GM19239 (cell line): ENCODE measurements around the gene BPGM.

Source experiments
- DNase-seq: peaks from one replicate; pipeline ENCODE4 v3.0.0; 2011; ENCODE audit warnings: low spot score; ENCODE audit not compliant: insufficient read length
- FAIRE-seq: peaks from 2 replicates; lab custom pipeline; 2011; peaks lifted over from hg19 to GRCh38; lab: Jason Lieb, UNC

Gene BPGM

DNA sequence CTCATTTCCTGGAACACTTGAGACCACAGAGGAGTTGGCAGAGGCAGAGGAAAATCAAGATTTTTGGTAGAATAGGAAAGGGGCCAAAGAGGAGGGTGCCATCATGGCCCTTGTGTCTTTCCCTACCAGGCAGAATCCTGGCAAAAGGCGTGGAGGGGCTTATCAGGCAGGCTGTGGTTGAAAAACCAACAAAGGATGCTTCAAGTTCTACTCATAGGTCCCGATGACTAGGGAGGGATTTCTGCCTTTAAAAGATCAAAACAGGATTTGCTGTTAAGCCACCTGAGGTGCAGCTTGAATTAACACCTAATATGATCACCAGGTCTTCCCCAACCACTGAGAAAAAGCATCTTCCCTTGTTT, 45.7 kb downstream of the BPGM start:
- FAIRE-seq (no peak), DNase-seq (no peak)

DNA sequence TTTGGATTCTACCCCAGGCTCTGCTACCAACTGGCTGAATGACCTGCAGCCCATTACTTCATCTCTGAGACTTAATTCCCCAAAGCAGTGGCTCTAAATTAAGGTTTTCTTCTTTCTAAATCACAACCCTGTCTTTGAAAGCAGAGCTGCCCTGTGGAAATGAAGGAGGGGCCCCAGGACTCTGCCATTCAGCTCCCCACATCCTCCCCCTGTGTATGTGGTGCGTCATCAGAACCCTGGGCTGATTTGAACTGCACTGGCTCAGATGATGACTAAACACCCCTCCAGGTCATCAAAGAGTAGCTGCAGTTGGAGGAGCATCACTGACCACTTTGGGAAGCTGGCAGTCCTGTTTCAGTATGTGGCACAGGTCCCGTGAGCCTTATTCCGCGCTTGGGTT, 46.6 kb downstream of the BPGM start:
- no peak for FAIRE-seq
- DNase-seq, result no peak

- DNase-seq, result no peak
- FAIRE-seq, result no peak
Observed at GRCh38 chr7:134694299-134694698, 47.6 kb downstream of the BPGM start.

GRCh38 chr7:134694767-134695166, 48.1 kb downstream of the BPGM start:
- FAIRE-seq, result no peak
- DNase-seq, result no peak

GRCh38 chr7:134695321-134695860, 48.7 kb downstream of the BPGM start:
- no peak for FAIRE-seq
- DNase-seq, result no peak

- no peak for DNase-seq
- no peak for FAIRE-seq
Observed at GRCh38 chr7:134696261-134696660, 49.6 kb downstream of the BPGM start.

- no peak for FAIRE-seq
- no peak for DNase-seq
Observed at GRCh38 chr7:134697205-134697886, 50.7 kb downstream of the BPGM start.

- no peak for FAIRE-seq
- DNase-seq, result no peak
Observed at GRCh38 chr7:134698481-134698880, 51.8 kb downstream of the BPGM start.

DNA sequence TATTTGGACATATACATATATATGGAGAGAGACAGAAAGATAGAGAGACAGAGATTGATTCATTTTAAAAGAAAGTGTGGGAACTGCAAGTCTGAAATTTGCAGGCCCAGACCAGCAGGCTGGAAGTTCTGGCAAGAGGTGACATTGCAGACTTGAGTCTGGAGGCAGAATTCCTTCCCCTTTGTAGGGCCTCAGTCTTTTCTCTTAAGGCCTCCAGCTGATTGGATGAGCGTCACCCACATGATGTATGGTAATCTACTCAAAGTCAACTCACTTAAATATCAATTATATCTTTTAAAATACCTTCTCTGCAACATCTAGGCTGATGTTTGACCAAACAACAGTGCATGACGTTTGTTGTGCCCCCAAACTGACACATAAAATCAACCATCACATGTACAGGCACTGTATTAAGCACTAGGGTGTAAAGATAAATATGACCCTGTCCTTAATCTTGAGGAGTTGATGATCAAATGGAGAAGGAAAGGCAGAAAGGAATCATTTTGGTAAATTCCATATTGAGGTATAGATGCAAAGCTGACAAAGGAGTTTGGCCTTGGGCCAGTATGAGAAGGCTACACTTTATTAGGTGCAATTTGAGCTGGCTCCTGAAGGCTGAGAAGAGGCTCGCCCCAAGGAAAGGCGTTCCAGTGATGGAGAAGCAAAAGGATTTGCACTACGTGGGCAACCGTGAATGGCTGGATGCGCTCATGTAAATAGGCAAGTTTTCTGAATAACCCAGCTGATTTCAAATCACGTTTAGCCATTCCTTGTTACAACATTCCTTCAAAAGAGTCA, 52.6 kb downstream of the BPGM start:
- DNase-seq (no peak), FAIRE-seq (no peak)

DNA sequence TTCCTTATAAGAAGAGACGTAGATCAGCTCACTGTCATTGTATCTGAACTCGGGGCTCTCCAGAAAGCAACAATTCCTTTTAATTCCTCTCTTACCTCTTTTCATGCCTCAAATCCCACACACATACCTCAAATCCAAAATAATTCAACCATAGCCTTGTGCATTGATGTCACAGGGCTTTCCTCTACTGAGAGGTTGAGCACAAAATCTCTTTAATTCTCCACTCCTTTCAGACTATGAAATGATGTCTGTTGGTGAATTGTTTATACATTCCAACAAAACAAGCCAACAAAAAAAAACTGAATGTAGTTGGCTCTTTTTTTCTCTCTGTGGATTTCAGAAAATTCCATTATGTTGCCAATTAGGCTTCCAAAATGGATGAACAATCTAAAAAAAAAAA, 53.2 kb downstream of the BPGM start:
- FAIRE-seq (no peak), DNase-seq (no peak)

DNA sequence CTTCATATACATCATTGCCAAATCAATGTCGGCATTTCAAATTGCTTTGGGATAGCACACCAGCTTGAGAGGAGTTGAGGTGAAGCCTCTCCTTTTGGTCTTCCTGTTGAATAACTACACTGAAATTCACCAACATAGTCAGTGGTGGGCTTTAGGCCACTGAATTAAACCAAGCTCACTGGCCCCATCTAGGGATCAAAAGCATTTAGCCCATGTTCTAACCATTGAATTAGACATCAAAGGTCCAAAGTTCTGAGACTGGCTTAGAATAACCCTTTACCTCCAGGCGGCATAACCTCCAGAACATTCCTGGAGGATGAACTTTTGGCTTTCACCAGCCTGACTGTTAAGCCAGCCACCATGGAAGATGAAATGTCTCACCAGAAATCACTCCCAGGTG, 54.6 kb downstream of the BPGM start:
- DNase-seq, result no peak
- FAIRE-seq, result no peak

- DNase-seq (no peak), FAIRE-seq (no peak)
Observed at GRCh38 chr7:134702366-134703240, 56.0 kb downstream of the BPGM start.

GRCh38 chr7:134703241-134703594, 56.6 kb downstream of the BPGM start:
- no peak for FAIRE-seq

DNA sequence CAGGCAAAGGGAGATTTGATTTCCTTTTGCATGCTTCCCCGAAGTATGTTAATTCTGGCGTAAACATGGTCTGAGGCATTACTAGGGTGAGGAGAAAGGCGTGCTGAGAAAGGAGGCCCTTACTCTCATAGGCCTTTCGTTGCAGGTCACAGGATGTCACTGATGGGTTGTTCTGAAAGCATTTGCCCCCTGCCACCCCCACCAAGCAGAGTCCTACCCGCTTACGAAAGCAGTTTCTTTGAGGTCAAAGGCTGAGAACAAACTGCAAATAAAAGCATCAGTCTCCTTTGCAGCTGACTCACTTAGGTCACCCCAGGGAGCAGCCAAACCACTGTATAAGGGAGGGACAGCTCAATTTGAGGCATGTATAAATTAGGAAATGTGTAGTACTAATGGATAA, 57.1 kb downstream of the BPGM start:
- no peak for FAIRE-seq
- no peak for DNase-seq

More at GRCh38 chr7:134703241-134703594, 56.6 kb downstream of the BPGM start:
- no peak for DNase-seq

DNA sequence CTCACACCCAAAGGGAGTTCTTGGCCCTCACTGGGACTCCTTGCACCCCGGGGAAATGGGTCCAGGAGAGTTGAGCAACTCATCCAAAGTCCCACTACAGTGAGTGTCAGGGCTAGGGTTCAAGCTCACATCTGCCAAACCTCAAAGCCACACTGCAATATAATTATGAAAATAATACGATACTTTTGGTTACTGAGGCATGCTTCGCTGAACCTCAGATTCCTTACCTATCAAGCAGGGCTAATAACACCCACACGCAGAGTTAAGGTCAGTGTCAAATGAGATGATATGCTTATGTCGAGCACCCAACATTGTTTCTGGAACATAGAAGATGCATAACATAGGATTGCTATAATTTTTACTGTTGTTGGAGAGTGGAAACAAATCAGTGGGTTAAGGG, 58.2 kb downstream of the BPGM start:
- DNase-seq, result no peak
- FAIRE-seq, result no peak

GRCh38 chr7:134705716-134706115, 59.1 kb downstream of the BPGM start:
- DNase-seq, result no peak
- FAIRE-seq, result no peak

DNA sequence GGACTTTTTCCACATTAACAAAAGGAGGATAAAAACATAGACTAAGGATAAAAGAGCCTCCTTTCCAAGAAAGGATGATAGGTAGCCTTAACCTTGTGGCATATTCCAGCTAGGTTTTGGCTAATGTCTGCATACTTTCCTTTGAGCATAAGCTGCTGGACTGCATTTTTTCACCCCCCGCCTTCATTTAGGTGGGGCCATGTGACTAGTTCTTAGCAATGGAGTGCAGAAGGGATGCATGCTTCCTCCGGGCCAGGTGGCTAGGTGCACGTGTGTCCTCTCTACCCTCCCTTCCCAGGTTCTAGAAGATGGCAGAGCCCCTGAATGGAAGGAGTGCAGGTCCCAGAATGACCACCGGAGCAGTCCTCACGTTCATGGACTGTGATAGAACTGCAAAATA, 59.8 kb downstream of the BPGM start:
- no peak for DNase-seq
- no peak for FAIRE-seq

DNA sequence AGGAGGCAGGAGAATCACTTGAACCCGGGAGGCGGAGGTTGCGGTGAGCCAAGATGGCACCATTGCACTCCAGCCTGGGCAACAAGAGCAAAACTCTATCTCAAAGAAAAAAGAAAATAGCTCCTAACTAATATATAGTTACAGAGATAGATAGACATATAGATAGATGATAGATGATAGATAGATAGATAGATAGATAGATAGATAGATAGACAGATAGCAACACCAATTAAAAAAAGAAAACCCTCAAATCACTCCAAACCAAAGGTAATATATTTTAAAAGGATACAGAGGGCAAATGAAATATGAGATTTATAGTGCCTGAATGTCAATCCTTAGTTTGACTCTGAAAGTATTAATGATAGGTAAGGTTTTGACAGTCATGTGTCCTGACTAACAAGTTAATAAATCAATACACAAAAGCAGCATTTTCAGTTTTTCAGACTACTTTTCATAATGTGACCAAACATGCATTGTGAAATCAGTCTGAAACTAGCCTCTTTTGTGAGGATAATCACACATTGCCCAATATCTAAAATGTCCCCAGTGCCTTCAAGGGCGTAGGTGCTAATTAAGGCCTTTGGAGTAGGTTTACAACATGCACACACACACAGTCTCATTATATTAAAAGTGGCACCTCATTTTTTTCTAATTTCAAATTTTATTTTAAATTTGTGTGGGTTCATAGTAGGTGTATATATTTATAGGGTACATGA, 61.2 kb downstream of the BPGM start:
- no peak for DNase-seq
- no peak for FAIRE-seq

DNA sequence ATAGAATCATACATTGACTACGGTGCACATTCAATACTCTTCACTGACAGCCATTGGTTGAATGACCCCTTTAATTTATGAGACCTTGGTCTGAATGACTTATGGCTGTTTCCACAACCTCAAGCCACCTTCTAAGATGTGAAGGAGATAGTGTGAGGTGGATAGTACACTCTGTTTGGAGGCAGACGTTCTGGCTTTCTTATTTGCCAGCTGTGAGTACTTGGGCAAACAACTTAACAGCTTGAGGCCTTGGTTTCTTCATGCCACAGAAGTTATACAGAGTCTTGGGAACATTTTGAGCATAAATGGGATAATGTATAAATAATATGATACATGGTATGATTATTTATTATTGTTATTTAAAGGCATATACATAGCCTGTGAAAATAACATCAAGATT, 62.0 kb downstream of the BPGM start:
- DNase-seq, result no peak
- no peak for FAIRE-seq

GRCh38 chr7:134709197-134709596, 62.5 kb downstream of the BPGM start:
- FAIRE-seq (no peak), DNase-seq (no peak)
